ENCODE data around the gene SLC2A2. TPM values are rescaled to one million over a fixed set of nuclear protein-coding genes. Genes with fewer than 3 reads are reported as not detected.

SLC2A2 gene
- total and polyA plus RNA-seq, 4 donors = 160 to 506 (median 321) TPM

DNA sequence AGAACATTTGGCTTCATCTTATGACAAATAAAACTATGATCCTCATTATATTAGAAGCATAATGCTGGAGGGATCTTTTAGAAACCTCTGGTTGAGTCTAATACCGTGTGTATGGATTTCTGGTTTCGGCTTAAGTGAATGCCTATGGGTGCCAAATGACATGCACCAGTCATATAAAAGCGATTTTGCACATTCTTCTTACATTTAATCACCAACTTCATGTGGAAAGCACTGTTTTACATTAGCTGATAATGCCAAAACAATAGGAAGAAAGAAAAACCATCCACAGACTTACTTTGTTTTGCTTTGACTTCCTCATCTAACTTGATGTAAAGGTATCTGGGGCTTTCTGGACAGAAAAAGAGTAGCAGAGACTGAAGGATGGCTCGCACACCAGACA lies 20.9 kb downstream of the SLC2A2 start:
- no peak for DNase-seq (ENCODE audit: low spot score)
- no peak overlapping the region for H3K9ac ChIP-seq (ENCODE audit: low read depth in 1 of 2, low read length in 2 of 2)
- H3K4me3 ChIP-seq (ENCODE audit: low read depth in 1 of 3, low read length in 3 of 3) = no peak overlapping the region
- H3K4me1 ChIP-seq (ENCODE audit: control insufficient read depth in 4 of 4, insufficient read depth in 4 of 4, low read length in 3 of 4) = peaks cover 0 to 77% (median 56%) of the 10 kb centered on the region in 4 donors
- H3K27me3 ChIP-seq (ENCODE audit: control insufficient read depth in 4 of 4, insufficient read depth in 4 of 4, low read length in 3 of 4) = no peaks in the 10 kb centered on the region
- no peak overlapping the region for H3K27ac ChIP-seq (ENCODE audit: low read depth in 1 of 2, low read length in 2 of 2)
- no peaks in the 10 kb centered on the region for H3K9me3 ChIP-seq (ENCODE audit: control insufficient read depth in 4 of 4, low read length in 3 of 4)
- no peak for TF ChIP-seq FOXA2 (IDR thresholded peaks at IDR 0.05)
- TF ChIP-seq GABPA (IDR thresholded peaks at IDR 0.05 in 1 of 2, conservative IDR thresholded peaks at IDR 0.05 in 1 of 2) = no peak
- TF ChIP-seq HNF4G (IDR thresholded peaks at IDR 0.05) = no peak
- TF ChIP-seq RXRA (IDR thresholded peaks at IDR 0.05) = no peak
- H3K36me3 ChIP-seq (ENCODE audit: control insufficient read depth in 4 of 4, insufficient read depth in 3 of 4, low read depth in 1 of 4, low read length in 3 of 4) = peaks cover 4 to 63% (median 28%) of the 10 kb centered on the region in 4 donors
- 86% methylated on average over 4 of the region's 4 CpGs for WGBS

DNA sequence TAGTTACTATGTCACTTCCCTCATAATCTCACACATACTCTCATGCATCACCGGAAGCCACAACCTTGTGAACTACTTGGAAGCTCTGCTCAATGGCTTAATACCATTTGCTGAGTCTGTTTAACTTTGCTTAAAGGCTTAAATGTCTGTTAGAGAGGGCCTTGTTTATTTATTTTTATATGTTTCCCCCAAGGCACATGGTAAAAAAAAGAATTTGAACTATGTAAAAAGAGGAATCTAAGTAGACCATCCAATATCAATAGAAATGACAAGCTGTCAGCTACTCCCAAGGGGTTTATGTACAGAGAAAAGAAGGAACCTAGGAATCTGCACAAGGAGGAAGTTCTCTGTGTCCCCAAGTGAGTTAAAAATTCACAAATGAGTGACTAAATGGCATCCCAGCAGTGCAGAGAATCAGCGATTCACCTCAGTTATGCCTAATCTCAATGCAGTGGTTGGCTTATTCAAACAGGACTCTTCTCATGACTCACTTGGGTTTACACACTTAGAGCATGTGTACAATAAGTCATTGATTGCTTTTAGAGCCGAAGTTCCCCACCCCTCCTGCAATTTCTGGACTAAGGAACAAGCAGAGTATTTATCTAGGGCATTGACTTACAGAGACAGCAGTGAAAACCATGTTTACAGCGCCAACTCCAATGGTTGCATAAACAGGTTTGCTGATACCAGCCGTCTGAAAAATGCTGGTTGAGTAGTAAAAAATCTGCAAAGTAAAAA lies 24.4 kb downstream of the SLC2A2 start:
- Histone ChIP-seq H3K4me3 (ENCODE audit: low read depth in 1 of 3, low read length in 3 of 3) (peak overlapping the region in 1 of 3 donors; percentile 12), H3K4me1 (ENCODE audit: control insufficient read depth in 4 of 4, insufficient read depth in 4 of 4, low read length in 3 of 4) (peaks cover 7 to 84% (median 75%) of the 10 kb centered on the region in 4 donors), H3K9ac (ENCODE audit: low read depth in 1 of 2, low read length in 2 of 2) (no peak overlapping the region), H3K36me3 (ENCODE audit: control insufficient read depth in 4 of 4, insufficient read depth in 3 of 4, low read depth in 1 of 4, low read length in 3 of 4) (peaks cover 4 to 42% (median 19%) of the 10 kb centered on the region in 4 donors), H3K9me3 (ENCODE audit: control insufficient read depth in 4 of 4, low read length in 3 of 4) (no peaks in the 10 kb centered on the region), H3K27ac (ENCODE audit: low read depth in 1 of 2, low read length in 2 of 2) (peak overlapping the region; percentile 60 to 67), H3K27me3 (ENCODE audit: control insufficient read depth in 4 of 4, insufficient read depth in 4 of 4, low read length in 3 of 4) (no peaks in the 10 kb centered on the region)
- WGBS = 25% methylated on average over 5 of the region's 5 CpGs
- no peak for DNase-seq (ENCODE audit: low spot score)
- peak; percentile 82 for TF ChIP-seq SP1 (IDR thresholded peaks at IDR 0.05)
- TF ChIP-seq FOXA1 (IDR thresholded peaks at IDR 0.05) = peak; percentile 95
- TF ChIP-seq GABPA (IDR thresholded peaks at IDR 0.05 in 1 of 2, conservative IDR thresholded peaks at IDR 0.05 in 1 of 2) = peak in 1 of 2 donors; percentile 17
- TF ChIP-seq, protein P1, sequence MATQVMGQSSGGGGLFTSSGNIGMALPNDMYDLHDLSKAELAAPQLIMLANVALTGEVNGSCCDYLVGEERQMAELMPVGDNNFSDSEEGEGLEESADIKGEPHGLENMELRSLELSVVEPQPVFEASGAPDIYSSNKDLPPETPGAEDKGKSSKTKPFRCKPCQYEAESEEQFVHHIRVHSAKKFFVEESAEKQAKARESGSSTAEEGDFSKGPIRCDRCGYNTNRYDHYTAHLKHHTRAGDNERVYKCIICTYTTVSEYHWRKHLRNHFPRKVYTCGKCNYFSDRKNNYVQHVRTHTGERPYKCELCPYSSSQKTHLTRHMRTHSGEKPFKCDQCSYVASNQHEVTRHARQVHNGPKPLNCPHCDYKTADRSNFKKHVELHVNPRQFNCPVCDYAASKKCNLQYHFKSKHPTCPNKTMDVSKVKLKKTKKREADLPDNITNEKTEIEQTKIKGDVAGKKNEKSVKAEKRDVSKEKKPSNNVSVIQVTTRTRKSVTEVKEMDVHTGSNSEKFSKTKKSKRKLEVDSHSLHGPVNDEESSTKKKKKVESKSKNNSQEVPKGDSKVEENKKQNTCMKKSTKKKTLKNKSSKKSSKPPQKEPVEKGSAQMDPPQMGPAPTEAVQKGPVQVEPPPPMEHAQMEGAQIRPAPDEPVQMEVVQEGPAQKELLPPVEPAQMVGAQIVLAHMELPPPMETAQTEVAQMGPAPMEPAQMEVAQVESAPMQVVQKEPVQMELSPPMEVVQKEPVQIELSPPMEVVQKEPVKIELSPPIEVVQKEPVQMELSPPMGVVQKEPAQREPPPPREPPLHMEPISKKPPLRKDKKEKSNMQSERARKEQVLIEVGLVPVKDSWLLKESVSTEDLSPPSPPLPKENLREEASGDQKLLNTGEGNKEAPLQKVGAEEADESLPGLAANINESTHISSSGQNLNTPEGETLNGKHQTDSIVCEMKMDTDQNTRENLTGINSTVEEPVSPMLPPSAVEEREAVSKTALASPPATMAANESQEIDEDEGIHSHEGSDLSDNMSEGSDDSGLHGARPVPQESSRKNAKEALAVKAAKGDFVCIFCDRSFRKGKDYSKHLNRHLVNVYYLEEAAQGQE (IDR thresholded peaks at IDR 0.05) = no peak
- TF ChIP-seq, protein P2, sequence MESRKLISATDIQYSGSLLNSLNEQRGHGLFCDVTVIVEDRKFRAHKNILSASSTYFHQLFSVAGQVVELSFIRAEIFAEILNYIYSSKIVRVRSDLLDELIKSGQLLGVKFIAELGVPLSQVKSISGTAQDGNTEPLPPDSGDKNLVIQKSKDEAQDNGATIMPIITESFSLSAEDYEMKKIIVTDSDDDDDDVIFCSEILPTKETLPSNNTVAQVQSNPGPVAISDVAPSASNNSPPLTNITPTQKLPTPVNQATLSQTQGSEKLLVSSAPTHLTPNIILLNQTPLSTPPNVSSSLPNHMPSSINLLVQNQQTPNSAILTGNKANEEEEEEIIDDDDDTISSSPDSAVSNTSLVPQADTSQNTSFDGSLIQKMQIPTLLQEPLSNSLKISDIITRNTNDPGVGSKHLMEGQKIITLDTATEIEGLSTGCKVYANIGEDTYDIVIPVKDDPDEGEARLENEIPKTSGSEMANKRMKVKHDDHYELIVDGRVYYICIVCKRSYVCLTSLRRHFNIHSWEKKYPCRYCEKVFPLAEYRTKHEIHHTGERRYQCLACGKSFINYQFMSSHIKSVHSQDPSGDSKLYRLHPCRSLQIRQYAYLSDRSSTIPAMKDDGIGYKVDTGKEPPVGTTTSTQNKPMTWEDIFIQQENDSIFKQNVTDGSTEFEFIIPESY (IDR thresholded peaks at IDR 0.05) = peak; percentile 90
- TF ChIP-seq HNF4G (IDR thresholded peaks at IDR 0.05) = peak; percentile 65
- peak; percentile 98 for TF ChIP-seq FOXA2 (IDR thresholded peaks at IDR 0.05)
- TF ChIP-seq, protein P3, sequence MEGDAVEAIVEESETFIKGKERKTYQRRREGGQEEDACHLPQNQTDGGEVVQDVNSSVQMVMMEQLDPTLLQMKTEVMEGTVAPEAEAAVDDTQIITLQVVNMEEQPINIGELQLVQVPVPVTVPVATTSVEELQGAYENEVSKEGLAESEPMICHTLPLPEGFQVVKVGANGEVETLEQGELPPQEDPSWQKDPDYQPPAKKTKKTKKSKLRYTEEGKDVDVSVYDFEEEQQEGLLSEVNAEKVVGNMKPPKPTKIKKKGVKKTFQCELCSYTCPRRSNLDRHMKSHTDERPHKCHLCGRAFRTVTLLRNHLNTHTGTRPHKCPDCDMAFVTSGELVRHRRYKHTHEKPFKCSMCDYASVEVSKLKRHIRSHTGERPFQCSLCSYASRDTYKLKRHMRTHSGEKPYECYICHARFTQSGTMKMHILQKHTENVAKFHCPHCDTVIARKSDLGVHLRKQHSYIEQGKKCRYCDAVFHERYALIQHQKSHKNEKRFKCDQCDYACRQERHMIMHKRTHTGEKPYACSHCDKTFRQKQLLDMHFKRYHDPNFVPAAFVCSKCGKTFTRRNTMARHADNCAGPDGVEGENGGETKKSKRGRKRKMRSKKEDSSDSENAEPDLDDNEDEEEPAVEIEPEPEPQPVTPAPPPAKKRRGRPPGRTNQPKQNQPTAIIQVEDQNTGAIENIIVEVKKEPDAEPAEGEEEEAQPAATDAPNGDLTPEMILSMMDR (IDR thresholded peaks at IDR 0.05; ENCODE audit: low read depth, low read length, missing input control) = no peak
- no peak for TF ChIP-seq TAF1 (conservative IDR thresholded peaks at IDR 0.05)
- peak; percentile 87 to 88 for TF ChIP-seq HNF4A (conservative IDR thresholded peaks at IDR 0.05)
- TF ChIP-seq, protein P4, sequence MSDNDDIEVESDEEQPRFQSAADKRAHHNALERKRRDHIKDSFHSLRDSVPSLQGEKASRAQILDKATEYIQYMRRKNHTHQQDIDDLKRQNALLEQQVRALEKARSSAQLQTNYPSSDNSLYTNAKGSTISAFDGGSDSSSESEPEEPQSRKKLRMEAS (IDR thresholded peaks at IDR 0.05) = no peak
- TF ChIP-seq NR2F2 (IDR thresholded peaks at IDR 0.05) = peak; percentile 42
- TF ChIP-seq, protein P5, sequence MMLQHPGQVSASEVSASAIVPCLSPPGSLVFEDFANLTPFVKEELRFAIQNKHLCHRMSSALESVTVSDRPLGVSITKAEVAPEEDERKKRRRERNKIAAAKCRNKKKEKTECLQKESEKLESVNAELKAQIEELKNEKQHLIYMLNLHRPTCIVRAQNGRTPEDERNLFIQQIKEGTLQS (IDR thresholded peaks at IDR 0.05) = peak; percentile 71
- peak; percentile 88 for TF ChIP-seq RXRA (IDR thresholded peaks at IDR 0.05)
- TF ChIP-seq YY1 (IDR thresholded peaks at IDR 0.05) = peak; percentile 89
- TF ChIP-seq JUND (IDR thresholded peaks at IDR 0.05) = peak; percentile 95
- no peak for TF ChIP-seq EGR1 (IDR thresholded peaks at IDR 0.05; ENCODE audit: low read depth in 2 of 2)
- peak; percentile 43 to 62 for TF ChIP-seq RAD21 (IDR thresholded peaks at IDR 0.05)

Data from liver (tissue), 9 donors.